Uterus (tissue), 4 donors: ENCODE results near the gene MED27. TPM values are rescaled to one million over a fixed set of nuclear protein-coding genes. Genes with fewer than 3 reads are reported as not detected.

ENCODE experiments used
- DNase-seq, 2 donors: peaks; one replicate each; pipeline ENCODE4 v3.0.0-alpha.2; 2019 to 2020
- H3K27ac ChIP-seq, 2 donors: fragments of 200-600 bp; sonication (generic); 1 replicate in 1 of 2; 2 replicates in 1 of 2; pipeline ENCODE4 v1.5.1; 2016 to 2018
- H3K27me3 ChIP-seq, 2 donors: fragments of 200-600 bp; sonication (generic); one replicate each; pipeline ENCODE4 v1.5.1; 2018 to 2019; ENCODE audit warnings: control low read depth in 1 of 2
- H3K36me3 ChIP-seq, 2 donors: fragments of 200-600 bp; sonication (generic); one replicate each; pipeline ENCODE4 v1.5.1; 2019; ENCODE audit warnings: control low read depth in 1 of 2
- H3K4me1 ChIP-seq, 2 donors: fragments of 200-600 bp; sonication (generic); one replicate each; pipeline ENCODE4 v1.5.1; 2018 to 2019; ENCODE audit warnings: control low read depth in 1 of 2
- H3K4me3 ChIP-seq, 2 donors: fragments of 200-600 bp; sonication (generic); 1 replicate in 1 of 2; 2 replicates in 1 of 2; pipeline ENCODE4 v1.5.1; 2018 to 2019; ENCODE audit warnings: mild to moderate bottlenecking in 1 of 2
- H3K9me3 ChIP-seq, 2 donors: fragments of 200-600 bp; sonication (generic); one replicate each; pipeline ENCODE4 v1.5.1; 2019; ENCODE audit warnings: control low read depth in 1 of 2
- CTCF ChIP-seq, 4 experiments: fragments of 200-600 bp in 2 of 4; fragments of 450-650 bp in 2 of 4; sonication (generic) in 2 of 4; IDR thresholded peaks; one replicate each; pipeline ENCODE4 v1.5.1; 2016 to 2019; ENCODE audit warnings: antibody characterized with exemption in 4 of 4, mild to moderate bottlenecking in 2 of 4, moderate library complexity in 1 of 4
- POLR2A ChIP-seq, 2 donors: fragments of 450-650 bp; IDR thresholded peaks; one replicate each; pipeline ENCODE4 v1.6.1; 2016; ENCODE audit warnings: antibody characterized with exemption in 2 of 2, mild to moderate bottlenecking in 1 of 2, moderate library complexity in 1 of 2
- intact Hi-C: fragments of 100-400 bp; cut with DNase I; formaldehyde crosslinking; loops from one replicate; pipeline ENCODE4 v1.15.1; 2023; ENCODE audit warnings: low total_unique reads
- total RNA-seq, 4 donors: library from RNA; depleted of rRNA in 3 of 4; stranded (reverse); fragments of >200 nt in 3 of 4; gene quantifications; one replicate each; pipeline versions ENCODE4 v1.1.0 to v1.2.4, GENCODE V29; 2014 to 2023
- donor health status: DM: yes; HTN: yes; CAD: no.

Gene MED27
- total RNA-seq, 4 donors from 2014 or later: 4.6 to 29.3 (median 10.7) TPM

- no peak overlapping the region for H3K27ac ChIP-seq
- H3K27me3 ChIP-seq: no peaks in the 10 kb centered on the region
- H3K36me3 ChIP-seq: no peaks in the 10 kb centered on the region
- intact Hi-C loops: no loop called here
- H3K4me3 ChIP-seq: no peak overlapping the region
- TF ChIP-seq CTCF (IDR thresholded peaks at IDR 0.05): no peak
- TF ChIP-seq POLR2A (IDR thresholded peaks at IDR 0.05): no peak
- H3K4me1 ChIP-seq: no peaks in the 10 kb centered on the region
- no peak for DNase-seq
- no peaks in the 10 kb centered on the region for H3K9me3 ChIP-seq
Observed at GRCh38 chr9:132055756-132056155, 23.9 kb downstream of the MED27 start.

- H3K4me3 ChIP-seq: no peak overlapping the region
- no peaks in the 10 kb centered on the region for H3K9me3 ChIP-seq
- H3K4me1 ChIP-seq: no peaks in the 10 kb centered on the region
- intact Hi-C loops: no loop called here
- H3K27me3 ChIP-seq: no peaks in the 10 kb centered on the region
- DNase-seq: no peak
- H3K36me3 ChIP-seq: no peaks in the 10 kb centered on the region
- TF ChIP-seq POLR2A (IDR thresholded peaks at IDR 0.05): no peak
- no peak for TF ChIP-seq CTCF (IDR thresholded peaks at IDR 0.05)
- no peak overlapping the region for H3K27ac ChIP-seq
Observed at GRCh38 chr9:132054024-132054423, 25.6 kb downstream of the MED27 start.

GRCh38 chr9:132049900-132050299 is 29.8 kb downstream of the MED27 start:
- Histone ChIP-seq H3K27me3 (no peaks in the 10 kb centered on the region), H3K4me1 (no peaks in the 10 kb centered on the region), H3K4me3 (no peak overlapping the region), H3K27ac (no peak overlapping the region), H3K9me3 (no peaks in the 10 kb centered on the region), H3K36me3 (no peaks in the 10 kb centered on the region)
- no peak for TF ChIP-seq CTCF (IDR thresholded peaks at IDR 0.05)
- TF ChIP-seq POLR2A (IDR thresholded peaks at IDR 0.05): no peak
- intact Hi-C loops: no loop called here
- DNase-seq: no peak

- no peaks in the 10 kb centered on the region for H3K36me3 ChIP-seq
- H3K27me3 ChIP-seq: no peaks in the 10 kb centered on the region
- no peak for DNase-seq
- TF ChIP-seq POLR2A (IDR thresholded peaks at IDR 0.05): no peak
- no peak for TF ChIP-seq CTCF (IDR thresholded peaks at IDR 0.05)
- no peaks in the 10 kb centered on the region for H3K9me3 ChIP-seq
- intact Hi-C loops: no loop called here
- H3K4me1 ChIP-seq: no peaks in the 10 kb centered on the region
- H3K4me3 ChIP-seq: no peak overlapping the region
- no peak overlapping the region for H3K27ac ChIP-seq
Observed at GRCh38 chr9:132049323-132049882, 30.3 kb downstream of the MED27 start.

- intact Hi-C loops: no loop called here
- H3K9me3 ChIP-seq: no peaks in the 10 kb centered on the region
- H3K27ac ChIP-seq: no peak overlapping the region
- TF ChIP-seq POLR2A (IDR thresholded peaks at IDR 0.05) (no peak), CTCF (IDR thresholded peaks at IDR 0.05) (no peak)
- DNase-seq: no peak
- no peaks in the 10 kb centered on the region for H3K36me3 ChIP-seq
- H3K4me1 ChIP-seq: no peaks in the 10 kb centered on the region
- H3K4me3 ChIP-seq: no peak overlapping the region
- no peaks in the 10 kb centered on the region for H3K27me3 ChIP-seq
Observed at GRCh38 chr9:132048201-132048600, 31.5 kb downstream of the MED27 start.
